Ishikawa (cell line): ENCODE measurements around the gene NR3C2.

Experiments used
- CEBPB ChIP-seq: IDR thresholded peaks from 2 replicates; pipeline ENCODE4 v1.6.1; 2012
- CREB1 ChIP-seq: IDR thresholded peaks from 2 replicates; pipeline ENCODE4 v1.6.1; 2012; ENCODE audit warnings: low read depth
- EGR1 ChIP-seq: IDR thresholded peaks from 2 replicates; pipeline ENCODE4 v1.6.1; 2012
- EP300 ChIP-seq: IDR thresholded peaks from 2 replicates; pipeline ENCODE4 v1.6.1; 2012; ENCODE audit warnings: borderline replicate concordance
- FOXM1 ChIP-seq: IDR thresholded peaks from 2 replicates; pipeline ENCODE4 v1.6.1; 2012; ENCODE audit warnings: low read depth, borderline replicate concordance
- MAX ChIP-seq: IDR thresholded peaks from 2 replicates; pipeline ENCODE4 v1.6.1; 2012
- NFIC ChIP-seq: IDR thresholded peaks from 2 replicates; pipeline ENCODE4 v1.6.1; 2012
- RAD21 ChIP-seq: IDR thresholded peaks from 2 replicates; pipeline ENCODE4 v1.6.1; 2012; ENCODE audit warnings: low read depth
- REST ChIP-seq: IDR thresholded peaks from 2 replicates; pipeline ENCODE4 v1.6.1; 2012; ENCODE audit warnings: low read depth, mild to moderate bottlenecking
- TAF1 ChIP-seq: IDR thresholded peaks from 2 replicates; pipeline ENCODE4 v1.6.1; 2012; ENCODE audit warnings: low read depth, mild to moderate bottlenecking
- TCF12 ChIP-seq: IDR thresholded peaks from 2 replicates; pipeline ENCODE4 v1.6.1; 2012; ENCODE audit warnings: low read depth
- TEAD4 ChIP-seq: IDR thresholded peaks from 2 replicates; pipeline ENCODE4 v1.6.1; 2012
- USF1 ChIP-seq: IDR thresholded peaks from 2 replicates; pipeline ENCODE4 v1.6.1; 2012
- YY1 ChIP-seq: IDR thresholded peaks from 2 replicates; pipeline ENCODE4 v1.6.1; 2012; ENCODE audit warnings: low read depth
- ZBTB7A ChIP-seq: IDR thresholded peaks from 2 replicates; pipeline ENCODE4 v1.6.1; 2012; ENCODE audit warnings: low read depth

NR3C2 gene

GRCh38 chr4:148354186-148354585, 88.0 kb downstream of the NR3C2 start:
- TF ChIP-seq EGR1 = no peak

- no peak for TF ChIP-seq CEBPB
- TF ChIP-seq YY1 = no peak
- TF ChIP-seq NFIC = no peak
- TF ChIP-seq EGR1 = no peak
- TF ChIP-seq EP300 = no peak
- no peak for TF ChIP-seq ZBTB7A
- no peak for TF ChIP-seq MAX
- TF ChIP-seq USF1 = no peak
- TF ChIP-seq REST = no peak
- TF ChIP-seq FOXM1 = no peak
- TF ChIP-seq RAD21 = no peak
- TF ChIP-seq CREB1 = no peak
- no peak for TF ChIP-seq TAF1
- TF ChIP-seq TEAD4 = no peak
- TF ChIP-seq TCF12 = no peak
Measured at GRCh38 chr4:148353571-148353970, 88.6 kb downstream of the NR3C2 start.

GRCh38 chr4:148349153-148349552, 93.1 kb downstream of the NR3C2 start:
- TF ChIP-seq NFIC = no peak
- no peak for TF ChIP-seq TAF1
- TF ChIP-seq FOXM1 = no peak
- TF ChIP-seq TCF12 = no peak
- no peak for TF ChIP-seq EGR1
- TF ChIP-seq ZBTB7A = no peak
- no peak for TF ChIP-seq RAD21
- TF ChIP-seq EP300 = no peak
- no peak for TF ChIP-seq CREB1
- TF ChIP-seq YY1 = no peak
- no peak for TF ChIP-seq TEAD4

GRCh38 chr4:148346657-148347056, 95.6 kb downstream of the NR3C2 start:
- TF ChIP-seq MAX (no peak), FOXM1 (no peak), CEBPB (no peak), ZBTB7A (no peak), RAD21 (no peak), REST (no peak), NFIC (no peak), EP300 (no peak), TEAD4 (no peak), EGR1 (no peak), USF1 (no peak), TAF1 (no peak), YY1 (no peak), CREB1 (no peak), TCF12 (no peak)

- TF ChIP-seq REST (no peak), NFIC (no peak), RAD21 (no peak), TAF1 (no peak), FOXM1 (no peak)
Measured at GRCh38 chr4:148345509-148345908, 96.7 kb downstream of the NR3C2 start.
